Thyroid gland (tissue), 4 donors: ENCODE results near the gene CORT.

Experiments used
- CTCF ChIP-seq, 6 experiments: fragments of 200-600 bp in 3 of 6; fragments of 450-650 bp in 3 of 6; sonication (generic) in 3 of 6; IDR thresholded peaks; one replicate each; pipeline ENCODE4 v1.5.1; 2016 to 2019; ENCODE audit warnings: antibody characterized with exemption in 6 of 6, mild to moderate bottlenecking in 2 of 6, inconsistent platforms in 1 of 6, moderate library complexity in 1 of 6
- POLR2A ChIP-seq, 2 donors: fragments of 450-650 bp; IDR thresholded peaks; one replicate each; pipeline ENCODE4 v1.6.1; 2017; ENCODE audit warnings: antibody characterized with exemption in 2 of 2, mild to moderate bottlenecking in 2 of 2, moderate library complexity in 1 of 2

GRCh38 chr1:10451287-10451686, 1.5 kb downstream of the CORT start:
- TF ChIP-seq CTCF (IDR thresholded peaks at IDR 0.05) (no peak), POLR2A (IDR thresholded peaks at IDR 0.05) (no peak)
